AG09319 (cell line): ENCODE measurements around the gene PSMD11.

Experiments used
- DNase-seq: peaks from one replicate; pipeline ENCODE4 v3.0.0-alpha.2; 2010; ENCODE audit warnings: low read depth; ENCODE audit errors: extremely low read depth
- CTCF ChIP-seq: IDR thresholded peaks from 2 replicates; pipeline ENCODE4 v1.5.1; 2011; ENCODE audit warnings: low read depth, mild to moderate bottlenecking, inconsistent platforms, low read length, moderate library complexity

The PSMD11 gene

GRCh38 chr17:32515677-32516383, 71.5 kb downstream of the PSMD11 start:
- no peak for DNase-seq
- TF ChIP-seq CTCF: no peak

GRCh38 chr17:32516450-32516849, 72.1 kb downstream of the PSMD11 start:
- no peak for TF ChIP-seq CTCF
- no peak for DNase-seq

GRCh38 chr17:32516940-32517701, 72.8 kb downstream of the PSMD11 start:
- TF ChIP-seq CTCF: no peak
- no peak for DNase-seq

- DNase-seq: no peak
- TF ChIP-seq CTCF: no peak
Measured at GRCh38 chr17:32517982-32518381, 73.7 kb downstream of the PSMD11 start.

GRCh38 chr17:32518646-32519227, 74.4 kb downstream of the PSMD11 start:
- no peak for DNase-seq
- no peak for TF ChIP-seq CTCF

GRCh38 chr17:32519228-32520103, 75.2 kb downstream of the PSMD11 start:
- no peak for DNase-seq

More at GRCh38 chr17:32519228-32520103, 75.2 kb downstream of the PSMD11 start:
- TF ChIP-seq CTCF: no peak
